ENCODE measurements around the gene ZCCHC14. TPM values are rescaled to one million over a fixed set of nuclear protein-coding genes. Genes with fewer than 3 reads are reported as not detected.

ZCCHC14 gene
- total and polyA plus RNA-seq, 2 of the 13 experiments (the other 11 are each of a cell fraction or from before 2014, with no cell fraction given): 12.4 to 12.5 TPM

DNA sequence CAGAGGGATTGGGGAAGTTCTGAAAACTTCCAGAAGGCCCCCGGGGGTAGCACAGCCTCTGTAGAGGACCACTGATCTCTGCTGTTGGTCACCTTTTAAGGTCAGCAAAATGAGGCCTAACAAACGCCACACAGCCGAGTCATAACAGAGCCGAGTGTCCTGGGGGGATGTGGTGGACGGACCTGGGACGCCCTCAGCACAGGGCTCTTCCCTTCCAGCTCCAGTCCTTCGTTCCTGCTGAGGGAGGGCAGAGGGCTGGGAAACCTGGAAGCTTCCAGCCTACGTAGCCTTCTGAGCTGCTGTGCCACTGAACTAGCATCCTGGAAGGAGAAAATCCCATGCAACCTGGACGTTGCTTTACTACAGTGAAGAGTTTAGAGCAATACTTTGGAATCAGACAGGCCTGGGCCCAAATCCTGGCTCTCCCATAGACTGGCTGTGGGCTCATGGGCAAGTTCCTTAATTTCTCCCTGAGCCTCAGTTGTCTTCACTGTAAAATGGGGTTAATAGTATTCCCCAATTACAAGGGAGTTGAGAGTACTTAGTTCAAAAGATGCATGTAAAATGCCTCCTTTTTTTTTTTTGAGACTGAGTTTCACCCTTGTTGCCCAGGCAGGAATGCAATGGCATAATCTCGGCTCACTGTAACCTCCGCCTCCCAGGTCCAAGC, 34.4 kb upstream of the ZCCHC14 start (continued):
- TF ChIP-seq KDM5A (IDR thresholded peaks at IDR 0.05; ENCODE audit: borderline replicate concordance, low read length) (no peak), BORCS8-MEF2B (CRISPR knock-in tag; IDR thresholded peaks at IDR 0.05) (no peak), ZNF331 (CRISPR knock-in tag; IDR thresholded peaks at IDR 0.05) (no peak), SMC3 (IDR thresholded peaks at IDR 0.05; ENCODE audit: low read length) (no peak), SP4 (CRISPR knock-in tag; IDR thresholded peaks at IDR 0.05) (no peak), FOSL2 (CRISPR knock-in tag; IDR thresholded peaks at IDR 0.05) (no peak), ZNF468 (CRISPR knock-in tag; IDR thresholded peaks at IDR 0.05) (no peak), ZNF687 (CRISPR knock-in tag; IDR thresholded peaks at IDR 0.05) (peak; percentile 51), DPF2 (CRISPR knock-in tag; IDR thresholded peaks at IDR 0.05; ENCODE audit: borderline replicate concordance, low read depth) (0 out of 2 replicates have a peak, but pooled peaks have one; percentile 23), ZNF572 (CRISPR knock-in tag; IDR thresholded peaks at IDR 0.05) (no peak), ZBTB40 (IDR thresholded peaks at IDR 0.05) (no peak), ZBTB40 (CRISPR knock-in tag; IDR thresholded peaks at IDR 0.05) (no peak), ZIK1 (CRISPR knock-in tag; IDR thresholded peaks at IDR 0.05; ENCODE audit: borderline replicate concordance, low read depth) (0 out of 2 replicates have a peak, but pooled peaks have one; percentile 32), ZNF703 (CRISPR knock-in tag; IDR thresholded peaks at IDR 0.05; ENCODE audit: borderline replicate concordance) (no peak), ARHGAP35 (CRISPR knock-in tag; IDR thresholded peaks at IDR 0.05; ENCODE audit: borderline replicate concordance) (no peak), NFATC3 (CRISPR knock-in tag; IDR thresholded peaks at IDR 0.05) (no peak)

Data from HepG2 (cell line).